CD4-positive, alpha-beta T cell treated with Interleukin-15 for 4 hours (primary cell): ENCODE results near the gene UPF2.
"Not testable (repeated sequence)": the region's sequence is repeated elsewhere in the genome, so short reads cannot be mapped to it uniquely, and the experiment has no call there.

ENCODE experiments used
- DNase-seq: peaks from one replicate; pipeline ENCODE4 v3.0.0-alpha.2; 2020; ENCODE audit warnings: low spot score

UPF2 gene

GRCh38 chr10:12036073-12036655 lies 6.4 kb downstream of the UPF2 start:
- DNase-seq = no peak

- DNase-seq = no peak
Measured at GRCh38 chr10:12031404-12031803, 11.2 kb downstream of the UPF2 start.

GRCh38 chr10:12027539-12027938 lies 15.1 kb downstream of the UPF2 start:
- no peak for DNase-seq

- DNase-seq = no peak
Measured at GRCh38 chr10:12025591-12025990, 17.0 kb downstream of the UPF2 start.

- peak; percentile 4 for DNase-seq
Measured at GRCh38 chr10:12022580-12023257, 19.9 kb downstream of the UPF2 start.

GRCh38 chr10:12020574-12020973 lies 22.0 kb downstream of the UPF2 start:
- no peak for DNase-seq

GRCh38 chr10:12019283-12019971 lies 23.2 kb downstream of the UPF2 start:
- no peak for DNase-seq

GRCh38 chr10:12018438-12019282 lies 23.9 kb downstream of the UPF2 start:
- no peak for DNase-seq

- no peak for DNase-seq
Measured at GRCh38 chr10:12013926-12014325, 28.7 kb downstream of the UPF2 start.

- not testable (repeated sequence) for DNase-seq
Measured at GRCh38 chr10:12013391-12013790, 29.2 kb downstream of the UPF2 start.

GRCh38 chr10:12010353-12010752 lies 32.3 kb downstream of the UPF2 start:
- DNase-seq = no peak

GRCh38 chr10:12008842-12009241 lies 33.8 kb downstream of the UPF2 start:
- not testable (repeated sequence) for DNase-seq

- DNase-seq = no peak
Measured at GRCh38 chr10:12006671-12007070, 35.9 kb downstream of the UPF2 start.

GRCh38 chr10:11993834-11994468 lies 48.7 kb downstream of the UPF2 start:
- no peak for DNase-seq

- no peak for DNase-seq
Measured at GRCh38 chr10:11988924-11989323, 53.7 kb downstream of the UPF2 start.

GRCh38 chr10:11986593-11987216 lies 55.9 kb downstream of the UPF2 start:
- DNase-seq = peak; percentile 65

- no peak for DNase-seq
Measured at GRCh38 chr10:11982253-11982652, 60.4 kb downstream of the UPF2 start.

GRCh38 chr10:11975795-11976194 lies 66.8 kb downstream of the UPF2 start:
- no peak for DNase-seq

GRCh38 chr10:11972523-11972922 lies 70.1 kb downstream of the UPF2 start:
- DNase-seq = not testable (repeated sequence)

GRCh38 chr10:11962176-11962575 lies 80.4 kb downstream of the UPF2 start:
- no peak for DNase-seq

GRCh38 chr10:11961771-11962170 lies 80.8 kb downstream of the UPF2 start:
- DNase-seq = no peak
